HG02763 (cell line): Measurements from ENCODE around the gene HM13.
"Not testable (repeated sequence)": the region's sequence is repeated elsewhere in the genome, so short reads cannot be mapped to it uniquely, and the experiment has no call there.

Source experiments
- ATAC-seq: cut with Tn5 transposase; IDR thresholded peaks from one replicate; pipeline ENCODE4 v1.9.1; 2021; ENCODE audit warnings: mild to moderate bottlenecking, moderate library complexity; ENCODE audit not compliant: unreplicated experiment

Gene HM13

DNA sequence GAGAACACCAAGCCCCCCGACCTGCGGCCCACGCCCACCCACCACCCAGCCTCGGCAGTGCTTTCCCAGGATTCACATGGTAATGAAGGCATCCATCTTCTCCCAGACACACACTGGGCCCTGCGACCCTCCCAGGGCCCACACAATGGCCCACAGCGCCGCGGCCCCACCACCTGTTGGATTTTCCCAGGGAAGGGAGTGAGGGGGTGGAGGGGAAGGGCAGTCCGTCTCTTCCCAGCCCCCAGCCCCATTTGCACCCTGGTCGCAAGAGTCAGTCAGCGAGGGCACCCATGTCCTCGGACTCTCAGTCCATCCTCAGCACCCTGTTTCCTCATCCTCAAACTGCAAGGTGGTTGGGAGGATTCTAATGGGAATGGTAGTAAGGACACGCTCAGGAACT lies 67.1 kb downstream of the HM13 start:
- ATAC-seq: no peak

DNA sequence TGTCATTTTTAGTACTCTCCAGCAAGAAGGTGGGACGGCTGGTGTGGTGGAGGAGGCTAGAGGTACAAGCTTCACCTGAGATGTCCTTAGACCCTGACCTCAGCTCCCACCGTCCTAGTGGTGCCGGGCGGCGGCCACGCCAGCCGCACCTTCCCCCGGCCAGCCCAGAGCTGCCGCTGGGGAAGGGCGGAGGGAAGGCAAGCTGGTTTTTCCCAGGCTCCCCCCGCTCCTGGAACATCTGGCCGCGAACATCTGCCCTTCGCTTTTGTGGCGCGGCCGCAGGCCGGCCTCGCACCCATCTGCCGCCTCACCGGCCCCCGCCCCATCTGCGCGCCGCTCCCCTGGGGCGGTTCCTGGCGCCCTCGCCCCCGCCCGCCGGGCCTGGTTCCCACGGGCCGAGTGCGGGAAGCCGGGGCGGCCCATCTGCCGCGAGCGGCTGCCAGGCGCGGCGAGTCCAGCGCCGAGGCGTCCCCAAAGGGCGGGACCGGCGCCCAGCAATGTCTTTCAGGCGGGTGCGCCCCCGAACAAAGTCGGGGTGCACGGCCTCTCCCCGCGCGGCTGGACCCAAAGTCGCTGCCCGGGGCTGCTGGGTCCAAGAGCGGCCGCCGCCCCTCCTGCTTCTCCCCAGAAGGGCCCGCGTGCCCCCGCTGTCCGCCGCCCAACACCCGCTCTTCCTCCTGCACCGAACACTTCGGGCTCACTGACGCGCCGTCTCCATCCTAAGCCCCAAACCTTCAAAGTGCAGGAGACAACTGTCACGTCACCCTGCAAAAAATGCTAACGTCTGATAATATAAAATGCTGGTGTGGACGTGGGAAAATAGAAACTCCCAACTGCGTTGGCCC lies 73.5 kb downstream of the HM13 start:
- no peak for ATAC-seq

DNA sequence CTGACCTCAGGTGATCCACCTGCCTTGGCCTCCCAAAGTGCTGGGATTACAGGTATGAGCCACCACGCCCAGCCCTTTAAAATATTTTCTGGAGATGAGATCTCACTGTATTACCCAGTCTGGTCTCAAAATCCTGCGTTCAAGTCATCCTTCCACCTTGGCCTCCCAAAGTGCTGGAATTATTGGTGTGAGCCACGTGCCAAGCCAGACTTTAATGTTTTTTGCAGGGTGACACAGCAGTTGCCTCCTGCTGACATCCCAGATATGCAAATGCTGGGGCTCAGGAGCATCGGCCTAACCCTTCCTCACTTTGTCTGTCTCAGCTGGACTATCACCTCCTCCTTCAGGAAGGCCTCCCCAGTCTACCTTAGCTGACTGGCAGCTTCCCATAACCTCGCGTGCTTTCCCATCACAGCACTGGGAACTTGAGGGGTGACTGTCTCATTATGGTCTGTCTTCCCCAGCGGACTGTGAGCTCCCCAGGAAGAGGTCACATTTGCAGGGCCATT lies 76.5 kb downstream of the HM13 start:
- ATAC-seq: no peak

DNA sequence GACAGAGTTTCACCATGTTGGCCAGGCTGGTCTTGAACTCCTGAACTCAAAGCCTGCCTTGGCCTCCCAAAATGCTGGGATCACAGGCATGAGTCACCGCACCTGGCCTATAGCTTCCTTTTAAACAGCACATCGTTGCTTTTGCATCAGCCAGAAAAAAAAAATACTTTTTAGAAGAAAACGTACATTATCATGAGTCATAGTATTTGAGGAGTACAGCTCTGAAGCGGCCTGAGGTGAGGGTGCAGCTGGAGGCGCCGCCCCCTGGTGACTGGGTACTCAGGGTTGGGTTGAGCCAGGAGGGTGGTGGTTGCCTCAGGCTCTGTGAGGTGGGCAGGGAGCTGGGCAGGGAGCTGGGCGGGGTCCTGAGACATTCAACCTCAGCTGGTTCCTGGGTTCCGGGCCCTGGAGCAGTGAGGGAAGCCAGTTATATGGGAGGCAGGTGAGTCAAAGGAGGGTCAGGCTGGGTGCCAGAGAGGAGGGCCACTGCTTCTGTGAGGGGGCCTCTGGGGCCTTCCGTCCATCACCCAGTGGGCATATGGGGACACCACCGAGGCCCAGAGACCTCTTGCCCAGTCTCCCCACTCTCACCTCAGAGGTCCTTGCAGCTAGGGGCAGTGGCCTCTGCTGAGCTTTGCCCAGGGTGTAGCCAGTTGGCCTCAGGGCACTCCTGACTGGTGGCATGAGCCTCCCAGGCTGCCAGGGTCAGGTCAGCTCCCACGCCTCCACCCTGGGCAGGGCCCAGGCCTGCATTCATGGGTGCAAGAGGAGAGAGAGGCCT lies 79.2 kb downstream of the HM13 start:
- no peak for ATAC-seq

DNA sequence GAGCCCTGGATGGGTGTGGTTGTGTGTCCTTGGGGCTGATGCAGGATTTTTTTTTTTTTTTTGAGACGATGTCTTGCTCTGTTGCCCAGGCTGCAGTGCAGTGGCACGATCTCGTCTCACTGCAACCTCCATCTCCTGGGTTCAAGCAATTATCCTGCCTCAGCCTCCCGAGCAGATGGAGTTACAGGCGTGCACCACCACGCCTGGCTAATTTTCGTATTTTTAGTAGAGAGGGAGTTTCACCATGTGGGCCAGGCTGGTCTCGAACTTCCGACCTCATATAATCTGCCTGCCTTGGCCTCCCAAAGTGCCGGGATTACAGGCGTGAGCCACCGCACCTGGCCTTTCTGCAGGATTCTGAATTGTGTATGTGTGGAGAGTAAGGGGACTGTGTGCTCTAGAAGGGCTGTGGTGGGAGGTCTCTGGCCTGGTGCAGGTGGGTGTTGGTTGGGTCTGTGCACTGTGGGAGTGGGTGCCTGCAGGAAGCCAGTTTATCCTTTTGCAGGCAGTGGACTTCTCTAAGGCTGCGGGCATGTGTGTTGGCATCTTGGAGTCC lies 79.8 kb downstream of the HM13 start:
- ATAC-seq: no peak

DNA sequence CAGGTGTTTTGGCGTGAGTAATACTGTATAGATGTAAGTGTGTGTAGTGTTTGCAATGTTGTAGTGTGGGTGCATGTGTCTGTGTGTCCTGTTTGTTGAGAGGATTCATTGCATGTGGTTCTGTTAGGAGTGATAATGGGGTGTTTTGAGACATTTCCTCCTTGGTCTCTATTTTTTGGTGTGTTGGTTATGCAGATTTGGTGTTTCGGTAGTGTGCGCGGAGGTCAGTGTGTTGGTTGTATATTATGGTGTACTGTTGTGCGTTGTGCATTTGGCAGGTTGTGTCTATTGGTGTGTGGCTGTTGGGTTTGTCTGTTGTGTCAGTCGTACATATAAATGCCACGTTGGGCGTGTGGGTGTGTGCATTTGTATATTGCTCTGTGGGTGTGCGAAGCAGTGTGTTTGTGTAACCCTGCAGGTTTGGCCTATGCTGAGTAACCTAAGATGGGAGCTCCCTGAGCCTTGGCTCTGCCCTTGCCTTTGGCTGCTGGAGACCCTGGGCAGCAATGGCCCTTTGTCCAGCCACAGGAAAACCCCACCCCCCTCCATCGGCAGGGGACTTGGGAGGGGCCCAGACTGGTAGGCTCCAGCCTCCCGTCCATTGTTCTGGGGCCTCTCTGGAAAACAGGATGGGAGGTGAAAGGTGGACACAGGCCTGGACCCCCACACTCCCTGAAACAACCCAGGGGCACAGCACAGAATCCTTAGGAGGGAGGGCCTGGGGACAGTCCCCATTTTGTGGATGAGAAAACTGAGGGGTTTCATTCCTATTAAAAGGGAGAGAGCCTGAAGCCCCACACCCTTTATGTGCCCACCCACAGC lies 80.5 kb downstream of the HM13 start:
- ATAC-seq: no peak

DNA sequence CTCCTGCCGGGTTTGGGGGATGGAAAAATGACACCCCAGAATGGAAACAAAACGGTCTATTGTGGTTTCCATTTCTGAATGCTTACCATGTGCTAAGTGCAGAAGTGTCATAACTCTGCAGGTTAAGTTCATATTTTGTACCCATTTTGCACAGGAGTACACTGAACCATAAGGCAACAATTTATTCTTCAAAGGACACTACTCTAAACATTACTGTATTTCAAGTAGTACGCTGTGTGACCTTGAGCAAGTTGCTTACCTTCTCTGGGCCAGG lies 81.1 kb downstream of the HM13 start:
- ATAC-seq: no peak

DNA sequence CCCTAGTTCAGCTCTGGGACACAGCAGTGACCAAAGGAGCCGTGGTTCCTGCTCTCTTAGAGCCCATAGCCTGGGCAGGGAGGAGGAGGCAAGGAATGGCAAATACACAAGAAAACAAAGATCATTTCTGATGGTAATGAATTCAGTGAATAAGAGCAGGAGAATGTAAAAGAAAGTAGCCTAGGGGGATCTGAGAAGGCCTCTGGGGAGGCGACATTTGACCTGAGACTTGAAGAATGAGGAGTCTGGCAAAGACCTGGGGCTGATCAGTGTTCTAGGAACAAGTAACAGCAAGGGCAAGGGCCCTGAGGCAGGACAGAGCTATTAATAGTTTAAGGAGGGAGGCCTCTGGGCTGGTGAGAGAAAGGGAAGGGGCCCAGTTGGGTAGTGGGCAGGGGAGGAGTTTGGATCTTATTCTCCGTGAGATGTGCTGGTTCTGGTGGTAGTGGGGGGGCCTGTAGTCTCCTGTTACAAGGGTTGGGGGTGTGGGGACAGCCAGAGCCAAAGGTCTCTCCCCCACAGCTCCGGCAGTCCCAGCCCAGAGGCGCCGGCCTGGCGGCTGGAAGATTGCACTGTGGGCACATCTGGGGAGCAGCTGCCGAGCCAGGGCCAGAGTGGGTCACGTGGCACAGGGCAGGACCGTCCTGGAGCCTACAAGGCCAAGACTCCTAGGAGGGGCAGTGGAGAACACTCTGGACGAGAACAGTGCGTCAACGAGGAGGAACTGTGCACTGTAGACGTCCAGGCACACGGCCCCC lies 81.6 kb downstream of the HM13 start:
- no peak for ATAC-seq

DNA sequence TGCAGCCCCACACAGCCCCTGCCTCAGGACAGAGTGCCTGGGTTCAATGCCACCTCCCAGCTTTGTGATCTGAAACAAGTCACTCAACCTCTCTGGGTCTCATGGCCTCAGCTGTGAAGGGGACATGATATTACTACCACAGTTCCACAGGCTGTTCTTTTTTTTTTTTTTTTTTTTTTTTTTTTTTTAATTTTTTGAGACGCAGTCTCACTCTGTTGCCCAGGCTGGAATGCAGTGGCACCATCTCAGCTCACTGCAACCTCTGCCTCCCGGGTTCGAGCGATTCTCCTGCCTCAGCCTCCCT lies 82.1 kb downstream of the HM13 start:
- ATAC-seq: not testable (repeated sequence)

DNA sequence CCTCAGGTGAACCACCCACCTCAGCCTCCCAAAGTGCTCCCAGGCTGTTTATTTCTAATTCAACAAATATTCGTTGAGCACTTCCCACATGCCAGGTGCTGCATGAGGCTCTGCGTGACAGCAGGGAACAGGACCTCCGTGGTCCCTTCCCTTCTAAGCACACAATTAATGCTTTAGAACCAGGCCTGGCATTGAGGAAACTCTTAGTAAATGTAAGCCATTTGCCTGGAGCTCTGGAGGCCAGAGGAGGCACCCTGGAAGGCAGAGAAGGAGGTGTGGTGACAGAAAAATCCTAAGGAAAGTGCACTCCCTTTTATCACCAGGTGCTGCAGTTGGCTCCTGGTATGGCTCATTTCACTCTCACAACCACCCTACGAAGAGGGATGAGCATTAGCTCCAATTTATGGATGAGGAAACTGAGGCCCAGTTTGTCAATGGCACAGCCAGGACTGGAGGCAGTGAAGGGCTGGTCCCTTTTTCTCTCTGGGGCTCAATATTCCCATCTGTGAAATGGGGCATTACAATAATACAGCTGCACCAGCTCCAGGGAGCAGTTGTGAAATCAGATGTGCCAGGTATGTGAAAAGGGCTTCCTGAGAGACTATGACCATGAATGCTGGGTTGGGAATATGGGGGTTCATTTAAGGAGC lies 82.7 kb downstream of the HM13 start:
- ATAC-seq: no peak

DNA sequence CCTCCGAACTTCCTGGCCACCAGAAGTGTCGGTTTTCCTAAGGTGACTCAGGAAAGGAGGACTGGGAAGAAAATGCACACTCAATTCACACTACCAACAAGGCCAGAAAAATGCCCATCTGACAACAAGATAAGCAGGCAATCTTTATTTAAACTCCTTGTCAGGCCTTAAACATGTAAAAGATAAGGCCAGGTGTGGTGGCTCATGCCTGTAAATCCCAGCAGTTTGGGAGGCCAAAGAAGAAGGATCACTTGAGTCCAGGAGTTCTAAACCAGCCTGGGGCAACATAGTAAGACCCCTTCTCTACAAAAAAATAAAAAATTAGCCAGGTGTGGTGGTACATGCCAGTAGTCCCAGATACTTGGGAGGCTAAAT lies 83.2 kb downstream of the HM13 start:
- no peak for ATAC-seq

DNA sequence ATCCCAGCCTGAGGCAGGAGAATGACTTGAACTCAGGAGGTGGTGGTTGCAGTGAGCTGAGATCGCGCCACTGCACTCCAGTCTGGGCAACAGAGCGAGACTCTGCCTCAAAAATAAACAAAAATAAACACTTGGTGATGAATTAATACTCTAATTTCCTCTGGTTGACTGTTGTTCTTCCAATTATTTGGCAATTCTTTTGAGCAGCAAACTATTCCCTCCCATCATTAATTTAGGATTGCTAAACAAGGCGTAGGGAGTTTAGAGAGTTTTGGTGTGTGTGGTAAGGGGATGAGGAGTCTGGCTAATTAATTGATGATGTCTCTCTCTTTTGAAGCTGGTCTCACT lies 88.2 kb downstream of the HM13 start:
- ATAC-seq: no peak

DNA sequence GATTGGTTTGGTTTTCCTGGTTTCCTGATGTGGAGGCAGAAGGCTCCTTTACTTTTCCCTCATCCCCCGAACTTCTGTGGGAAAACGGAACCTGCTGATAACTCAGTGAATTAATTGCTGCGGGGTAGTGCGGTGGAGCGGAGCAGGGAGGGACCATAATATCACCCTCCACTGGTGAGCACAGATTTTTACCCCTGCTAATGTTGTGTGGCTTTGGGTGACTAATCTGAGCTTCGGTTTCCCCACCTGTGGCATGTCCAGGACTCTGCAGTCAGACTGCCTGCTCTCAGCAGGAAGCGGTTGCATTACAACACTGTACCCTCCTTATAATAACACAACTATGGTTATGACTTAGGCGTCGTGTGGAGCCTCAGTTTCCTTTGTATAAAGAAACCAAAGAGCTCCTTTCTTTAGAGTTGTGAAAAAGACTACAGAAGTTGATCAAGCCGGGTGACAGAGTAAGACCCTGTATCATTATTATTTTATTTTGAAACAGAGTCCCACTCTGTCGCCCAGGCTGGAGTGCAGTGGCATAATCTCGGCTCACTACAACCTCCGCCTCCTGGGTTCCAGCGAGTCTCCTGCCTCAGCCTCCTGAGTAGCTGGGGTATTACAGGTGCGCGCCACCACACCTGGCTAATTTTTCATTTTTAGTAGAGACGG lies 88.7 kb downstream of the HM13 start:
- ATAC-seq: peak; percentile 45

DNA sequence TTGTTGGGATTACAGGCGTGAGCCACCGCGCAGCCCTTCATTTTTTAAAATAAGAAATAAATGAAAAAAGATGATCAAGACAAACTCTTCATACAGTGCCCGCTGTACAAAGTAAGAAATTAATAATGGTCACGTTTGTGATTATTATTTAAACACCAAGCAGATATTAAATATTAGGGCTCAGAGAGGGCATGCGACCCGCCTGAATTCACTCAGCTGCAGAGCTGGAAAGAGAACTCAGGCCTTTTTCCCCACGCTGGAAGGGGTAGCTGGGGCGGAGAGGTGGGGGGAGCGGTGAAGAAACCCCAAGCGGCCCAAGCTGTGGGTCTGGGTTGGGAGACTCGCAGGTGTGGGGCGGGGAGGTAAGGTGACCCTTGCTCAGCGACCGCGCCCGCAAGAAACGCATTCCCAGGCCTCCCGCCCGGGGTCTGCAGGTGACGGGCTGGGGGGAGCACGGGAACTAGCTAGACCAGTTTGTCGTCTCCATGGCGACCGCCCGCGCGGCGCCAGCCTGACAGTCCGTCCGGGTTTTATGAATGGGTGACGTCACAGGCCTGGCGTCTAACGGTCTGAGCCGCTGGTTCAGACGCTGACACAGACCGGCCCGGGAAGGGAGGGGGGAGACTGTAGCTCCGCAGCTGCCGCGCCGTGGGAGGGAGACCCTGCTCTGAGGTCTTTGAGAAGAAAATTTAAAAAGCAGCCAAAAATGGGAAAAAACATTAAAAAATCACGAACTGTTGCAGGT lies 89.8 kb downstream of the HM13 start:
- no peak for ATAC-seq

DNA sequence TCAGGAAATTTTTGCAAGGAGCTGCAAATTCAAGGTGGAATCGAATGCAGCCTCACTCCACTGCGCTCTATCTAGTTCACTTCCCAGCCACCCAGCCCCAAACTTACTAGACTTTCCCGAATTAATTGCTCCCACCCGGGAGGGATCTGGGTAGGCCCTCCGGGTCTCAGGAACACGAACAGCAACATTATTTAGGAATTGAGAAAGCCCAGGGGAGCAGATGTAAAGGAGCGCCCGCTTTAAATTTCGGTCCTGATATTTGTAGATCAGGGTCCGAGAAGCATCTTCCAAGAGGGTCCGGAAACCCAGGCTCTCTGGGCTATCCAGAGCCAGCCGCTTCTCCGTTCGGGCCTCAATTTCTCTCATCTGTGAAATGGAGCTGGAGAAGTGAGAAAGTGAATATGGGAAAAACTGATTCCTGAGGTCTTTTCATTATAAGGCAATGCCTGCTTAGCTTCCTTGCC lies 90.4 kb downstream of the HM13 start:
- no peak for ATAC-seq

DNA sequence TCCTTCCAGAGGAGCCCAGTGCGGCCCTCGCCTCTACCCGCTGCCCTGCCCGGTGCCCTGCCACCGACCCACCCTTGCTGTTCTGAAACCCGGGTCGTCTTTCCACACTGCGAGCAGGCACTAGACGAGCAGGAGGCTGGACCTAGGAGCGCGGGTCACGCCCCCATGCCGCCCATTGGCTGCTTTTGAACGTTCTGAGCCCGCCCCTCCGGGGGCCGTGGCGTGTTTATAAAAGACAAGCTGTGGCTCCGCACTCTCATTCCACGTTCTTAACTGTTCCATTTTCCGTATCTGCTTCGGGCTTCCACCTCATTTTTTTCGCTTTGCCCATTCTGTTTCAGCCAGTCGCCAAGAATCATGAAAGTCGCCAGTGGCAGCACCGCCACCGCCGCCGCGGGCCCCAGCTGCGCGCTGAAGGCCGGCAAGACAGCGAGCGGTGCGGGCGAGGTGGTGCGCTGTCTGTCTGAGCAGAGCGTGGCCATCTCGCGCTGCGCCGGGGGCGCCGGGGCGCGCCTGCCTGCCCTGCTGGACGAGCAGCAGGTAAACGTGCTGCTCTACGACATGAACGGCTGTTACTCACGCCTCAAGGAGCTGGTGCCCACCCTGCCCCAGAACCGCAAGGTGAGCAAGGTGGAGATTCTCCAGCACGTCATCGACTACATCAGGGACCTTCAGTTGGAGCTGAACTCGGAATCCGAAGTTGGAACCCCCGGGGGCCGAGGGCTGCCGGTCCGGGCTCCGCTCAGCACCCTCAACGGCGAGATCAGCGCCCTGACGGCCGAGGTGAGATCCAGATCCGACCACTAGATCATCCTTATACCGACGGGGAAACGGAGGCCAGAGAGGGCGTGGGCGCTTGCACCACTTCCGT lies 91.0 kb downstream of the HM13 start, which contains the start of gene ID1:
ID1 (plus strand) TSS at position 259 of the 871 bp plus-strand sequence; CDS start at position 358, 99 bp downstream.
- peak; percentile 91 for ATAC-seq

DNA sequence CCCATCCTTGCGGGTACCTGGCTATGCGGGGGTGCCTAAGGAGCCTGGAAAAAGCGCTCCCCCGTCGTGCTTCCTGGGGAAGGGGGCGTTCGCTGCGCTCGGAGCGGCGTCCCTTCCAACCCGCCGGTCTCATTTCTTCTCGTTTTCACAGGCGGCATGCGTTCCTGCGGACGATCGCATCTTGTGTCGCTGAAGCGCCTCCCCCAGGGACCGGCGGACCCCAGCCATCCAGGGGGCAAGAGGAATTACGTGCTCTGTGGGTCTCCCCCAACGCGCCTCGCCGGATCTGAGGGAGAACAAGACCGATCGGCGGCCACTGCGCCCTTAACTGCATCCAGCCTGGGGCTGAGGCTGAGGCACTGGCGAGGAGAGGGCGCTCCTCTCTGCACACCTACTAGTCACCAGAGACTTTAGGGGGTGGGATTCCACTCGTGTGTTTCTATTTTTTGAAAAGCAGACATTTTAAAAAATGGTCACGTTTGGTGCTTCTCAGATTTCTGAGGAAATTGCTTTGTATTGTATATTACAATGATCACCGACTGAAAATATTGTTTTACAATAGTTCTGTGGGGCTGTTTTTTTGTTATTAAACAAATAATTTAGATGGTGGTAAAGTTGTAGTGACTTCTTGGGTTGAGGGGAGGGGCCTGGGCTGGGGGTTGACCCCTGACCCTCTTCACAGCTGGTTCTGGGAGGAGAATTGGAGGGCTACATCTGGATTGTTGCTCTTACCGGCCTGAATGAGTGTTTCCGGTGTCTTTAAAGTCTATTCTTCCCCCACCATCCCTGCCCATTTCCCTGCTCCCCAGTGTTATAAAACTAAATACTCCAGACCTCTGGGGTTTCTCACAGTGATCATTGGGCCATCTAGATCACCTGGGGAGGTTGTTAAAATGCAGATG lies 91.9 kb downstream of the HM13 start:
- ATAC-seq: no peak
